Prostate gland (tissue), 2 donors: Measurements from ENCODE around the gene WNK3.

Experiments used
- POLR2A ChIP-seq: fragments of 450-650 bp; IDR thresholded peaks from one replicate; pipeline ENCODE4 v1.6.1; 2016; ENCODE audit warnings: antibody characterized with exemption, mild to moderate bottlenecking
- POLR2AphosphoS5 ChIP-seq: sonication (generic); formaldehyde crosslinking; IDR thresholded peaks from one replicate; pipeline ENCODE4 v1.6.1; 2017; ENCODE audit warnings: antibody characterized with exemption
- TF ChIP-seq, protein P1 (sequence below), 4 experiments: fragments of 200-600 bp in 2 of 4; fragments of 450-650 bp in 2 of 4; sonication (generic) in 2 of 4; IDR thresholded peaks; 1 replicate in 3 of 4; 2 replicates in 1 of 4; pipeline ENCODE4 v1.5.1; 2016 to 2019; ENCODE audit warnings: antibody characterized with exemption in 4 of 4, mild to moderate bottlenecking in 2 of 4, moderate library complexity in 2 of 4

DNA sequence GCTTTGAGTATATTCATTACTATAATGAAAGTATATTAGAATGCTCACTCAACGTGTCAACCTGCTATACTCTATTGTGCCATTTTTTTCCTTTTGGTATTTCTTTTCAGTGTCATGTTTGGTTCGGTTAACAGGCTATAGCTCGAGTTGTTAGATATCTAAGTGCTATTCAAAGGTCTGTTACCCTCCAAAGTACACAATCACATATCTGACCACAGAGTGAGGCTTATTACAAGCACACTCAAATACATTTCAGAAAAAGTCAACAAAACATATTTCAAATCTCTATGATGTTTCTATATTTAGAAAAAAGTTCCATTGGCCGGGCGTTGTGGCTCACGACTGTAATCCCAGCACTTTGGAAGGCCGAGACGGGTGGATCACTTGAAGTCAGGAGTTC lies 32.8 kb downstream of the WNK3 start:
- TF ChIP-seq POLR2A (no peak), POLR2AphosphoS5 (no peak)
- TF ChIP-seq, protein P1, sequence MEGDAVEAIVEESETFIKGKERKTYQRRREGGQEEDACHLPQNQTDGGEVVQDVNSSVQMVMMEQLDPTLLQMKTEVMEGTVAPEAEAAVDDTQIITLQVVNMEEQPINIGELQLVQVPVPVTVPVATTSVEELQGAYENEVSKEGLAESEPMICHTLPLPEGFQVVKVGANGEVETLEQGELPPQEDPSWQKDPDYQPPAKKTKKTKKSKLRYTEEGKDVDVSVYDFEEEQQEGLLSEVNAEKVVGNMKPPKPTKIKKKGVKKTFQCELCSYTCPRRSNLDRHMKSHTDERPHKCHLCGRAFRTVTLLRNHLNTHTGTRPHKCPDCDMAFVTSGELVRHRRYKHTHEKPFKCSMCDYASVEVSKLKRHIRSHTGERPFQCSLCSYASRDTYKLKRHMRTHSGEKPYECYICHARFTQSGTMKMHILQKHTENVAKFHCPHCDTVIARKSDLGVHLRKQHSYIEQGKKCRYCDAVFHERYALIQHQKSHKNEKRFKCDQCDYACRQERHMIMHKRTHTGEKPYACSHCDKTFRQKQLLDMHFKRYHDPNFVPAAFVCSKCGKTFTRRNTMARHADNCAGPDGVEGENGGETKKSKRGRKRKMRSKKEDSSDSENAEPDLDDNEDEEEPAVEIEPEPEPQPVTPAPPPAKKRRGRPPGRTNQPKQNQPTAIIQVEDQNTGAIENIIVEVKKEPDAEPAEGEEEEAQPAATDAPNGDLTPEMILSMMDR (IDR thresholded peaks at IDR 0.05), result no peak
